Activated T-cell treated with anti-CD3 and anti-CD28 coated beads, Interleukin-2, amount 50 U/mL, for 4 hours (primary cell): ENCODE results near the gene FSTL3. TPM values are rescaled to one million over a fixed set of nuclear protein-coding genes. Genes with fewer than 3 reads are reported as not detected.

Experiments used
- ATAC-seq, 2 donors: fragments of 200-7000 bp; cut with Tn5 transposase; one replicate each; pipeline ENCODE4 v1.10.0; 2021
- DNase-seq: peaks from one replicate; pipeline ENCODE4 v3.0.0-alpha.2; 2020
- H3K27me3 Mint-ChIP-seq: one replicate; pipeline ENCODE4 v1.8.0; 2021; ENCODE audit warnings: low read depth, mixed read lengths
- H3K36me3 Mint-ChIP-seq: one replicate; pipeline ENCODE4 v1.8.0; 2022; ENCODE audit warnings: mixed read lengths; ENCODE audit not compliant: insufficient read depth
- H3K4me1 Mint-ChIP-seq: one replicate; pipeline ENCODE4 v1.8.0; 2021; ENCODE audit warnings: low read depth, mixed read lengths
- H3K4me3 Mint-ChIP-seq: one replicate; pipeline ENCODE4 v1.8.0; 2021; ENCODE audit warnings: mild to moderate bottlenecking, moderate library complexity, mixed read lengths
- H3K9me3 Mint-ChIP-seq: one replicate; pipeline ENCODE4 v1.8.0; 2021; ENCODE audit warnings: mixed read lengths
- total RNA-seq, 3 donors: library from RNA; stranded (reverse); gene quantifications; one replicate each; pipeline ENCODE4 v1.2.1, GENCODE V29; 2021

FSTL3 gene
- total RNA-seq, 3 donors from 2014 or later: 8.0 to 9.9 (median 8.3) TPM

GRCh38 chr19:640606-641189, 35.5 kb upstream of the FSTL3 start:
- H3K36me3 Mint-ChIP-seq: peaks cover 2% of the 10 kb centered on the region
- no peak for ATAC-seq
- no peaks in the 10 kb centered on the region for H3K9me3 Mint-ChIP-seq
- peaks cover 8% of the 10 kb centered on the region for H3K4me1 Mint-ChIP-seq
- DNase-seq: no peak
- no peaks in the 10 kb centered on the region for H3K27me3 Mint-ChIP-seq
- no peak overlapping the region for H3K4me3 Mint-ChIP-seq

GRCh38 chr19:641702-642101, 34.5 kb upstream of the FSTL3 start:
- Mint-ChIP-seq H3K4me3 (no peak overlapping the region), H3K4me1 (peaks cover 8% of the 10 kb centered on the region), H3K27me3 (no peaks in the 10 kb centered on the region), H3K9me3 (no peaks in the 10 kb centered on the region), H3K36me3 (peaks cover 2% of the 10 kb centered on the region)
- DNase-seq (no peak), ATAC-seq (no peak)

GRCh38 chr19:642767-643727, 33.1 kb upstream of the FSTL3 start:
- DNase-seq (no peak), ATAC-seq (no peak)
- Mint-ChIP-seq H3K36me3 (peaks cover 2% of the 10 kb centered on the region), H3K9me3 (no peaks in the 10 kb centered on the region), H3K4me3 (no peak overlapping the region), H3K27me3 (no peaks in the 10 kb centered on the region), H3K4me1 (peaks cover 8% of the 10 kb centered on the region)

- H3K36me3 Mint-ChIP-seq: peaks cover 2% of the 10 kb centered on the region
- DNase-seq: no peak
- H3K4me1 Mint-ChIP-seq: peaks cover 6% of the 10 kb centered on the region
- no peak overlapping the region for H3K4me3 Mint-ChIP-seq
- no peaks in the 10 kb centered on the region for H3K9me3 Mint-ChIP-seq
- no peak for ATAC-seq
- H3K27me3 Mint-ChIP-seq: no peaks in the 10 kb centered on the region
Measured at GRCh38 chr19:643736-644135, 32.5 kb upstream of the FSTL3 start.

GRCh38 chr19:644363-644762, 31.8 kb upstream of the FSTL3 start:
- ATAC-seq (no peak), DNase-seq (no peak)
- peaks cover 1% of the 10 kb centered on the region for H3K4me1 Mint-ChIP-seq
- peaks cover 2% of the 10 kb centered on the region for H3K36me3 Mint-ChIP-seq
- no peaks in the 10 kb centered on the region for H3K27me3 Mint-ChIP-seq
- no peaks in the 10 kb centered on the region for H3K9me3 Mint-ChIP-seq
- H3K4me3 Mint-ChIP-seq: no peak overlapping the region

- DNase-seq (no peak), ATAC-seq (no peak)
- H3K36me3 Mint-ChIP-seq: peaks cover 2% of the 10 kb centered on the region
- H3K4me3 Mint-ChIP-seq: no peak overlapping the region
- H3K27me3 Mint-ChIP-seq: no peaks in the 10 kb centered on the region
- no peaks in the 10 kb centered on the region for H3K9me3 Mint-ChIP-seq
- H3K4me1 Mint-ChIP-seq: no peaks in the 10 kb centered on the region
Measured at GRCh38 chr19:644789-645188, 31.4 kb upstream of the FSTL3 start.

GRCh38 chr19:645912-646778, 30.0 kb upstream of the FSTL3 start:
- Mint-ChIP-seq H3K4me3 (no peak overlapping the region), H3K27me3 (no peaks in the 10 kb centered on the region), H3K36me3 (peaks cover 5% of the 10 kb centered on the region), H3K9me3 (no peaks in the 10 kb centered on the region), H3K4me1 (no peaks in the 10 kb centered on the region)
- ATAC-seq (no peak), DNase-seq (no peak)

- ATAC-seq (no peak), DNase-seq (no peak)
- H3K27me3 Mint-ChIP-seq: no peaks in the 10 kb centered on the region
- no peak overlapping the region for H3K4me3 Mint-ChIP-seq
- H3K9me3 Mint-ChIP-seq: no peaks in the 10 kb centered on the region
- H3K36me3 Mint-ChIP-seq: peaks cover 5% of the 10 kb centered on the region
- H3K4me1 Mint-ChIP-seq: no peaks in the 10 kb centered on the region
Measured at GRCh38 chr19:646779-647565, 29.2 kb upstream of the FSTL3 start.

- Mint-ChIP-seq H3K27me3 (no peaks in the 10 kb centered on the region), H3K4me3 (no peak overlapping the region), H3K9me3 (no peaks in the 10 kb centered on the region), H3K36me3 (peaks cover 5% of the 10 kb centered on the region), H3K4me1 (no peaks in the 10 kb centered on the region)
- ATAC-seq (no peak), DNase-seq (no peak)
Measured at GRCh38 chr19:647566-648284, 28.5 kb upstream of the FSTL3 start.

- no peak for DNase-seq
- no peak for ATAC-seq
- Mint-ChIP-seq H3K4me1 (no peaks in the 10 kb centered on the region), H3K9me3 (no peaks in the 10 kb centered on the region), H3K36me3 (peaks cover 5% of the 10 kb centered on the region), H3K27me3 (no peaks in the 10 kb centered on the region), H3K4me3 (no peak overlapping the region)
Measured at GRCh38 chr19:648305-648704, 27.9 kb upstream of the FSTL3 start.

- no peak for ATAC-seq
- Mint-ChIP-seq H3K4me3 (no peak overlapping the region), H3K4me1 (peaks cover 5% of the 10 kb centered on the region), H3K27me3 (no peaks in the 10 kb centered on the region), H3K9me3 (no peaks in the 10 kb centered on the region), H3K36me3 (peaks cover 6% of the 10 kb centered on the region)
- no peak for DNase-seq
Measured at GRCh38 chr19:648904-649801, 27.0 kb upstream of the FSTL3 start.

GRCh38 chr19:650121-650520, 26.1 kb upstream of the FSTL3 start:
- DNase-seq (no peak), ATAC-seq (no peak)
- Mint-ChIP-seq H3K9me3 (no peaks in the 10 kb centered on the region), H3K4me3 (no peak overlapping the region), H3K36me3 (peaks cover 5% of the 10 kb centered on the region), H3K27me3 (no peaks in the 10 kb centered on the region), H3K4me1 (peaks cover 9% of the 10 kb centered on the region)
